Endodermal cell (in vitro differentiated cells): ENCODE data around the gene DNAJC4. TPM values are rescaled to one million over a fixed set of nuclear protein-coding genes. Genes with fewer than 3 reads are reported as not detected.

Source experiments
- DNase-seq: peaks from one replicate; pipeline ENCODE4 v3.0.0-alpha.2; 2017
- H3K27ac ChIP-seq: 2 replicates; pipeline ENCODE4 v1.5.1; 2013; ENCODE audit warnings: mild to moderate bottlenecking, low read depth, low read length, moderate library complexity
- H3K27me3 ChIP-seq: 2 replicates; pipeline ENCODE4 v1.6.1; 2013; ENCODE audit warnings: mild to moderate bottlenecking, low read length, moderate library complexity; ENCODE audit not compliant: insufficient read depth, control insufficient read depth, poor library complexity, severe bottlenecking
- H3K36me3 ChIP-seq: 2 replicates; pipeline ENCODE4 v1.7.0; 2013; ENCODE audit warnings: mild to moderate bottlenecking, low read length, moderate library complexity; ENCODE audit not compliant: control insufficient read depth, insufficient read depth
- H3K4me1 ChIP-seq: one replicate; pipeline ENCODE4 v1.7.0; 2013; ENCODE audit warnings: low read length; ENCODE audit not compliant: control insufficient read depth, insufficient read depth
- H3K4me3 ChIP-seq: 2 replicates; pipeline ENCODE4 v1.5.1; 2013; ENCODE audit warnings: mild to moderate bottlenecking, low read length, moderate library complexity
- H3K9ac ChIP-seq: 2 replicates; pipeline ENCODE4 v1.6.1; 2013; ENCODE audit warnings: mild to moderate bottlenecking, low read length, moderate library complexity; ENCODE audit not compliant: poor library complexity, severe bottlenecking; ENCODE audit errors: extremely low read depth
- H3K9me3 ChIP-seq: 2 replicates; pipeline ENCODE4 v1.6.1; 2013; ENCODE audit warnings: mild to moderate bottlenecking, low read length, moderate library complexity; ENCODE audit not compliant: control insufficient read depth
- H3K27ac Mint-ChIP-seq: 2 replicates; pipeline ENCODE4 v1.8.0; 2020; ENCODE audit warnings: mixed read lengths
- H3K27me3 Mint-ChIP-seq: 2 replicates; pipeline ENCODE4 v1.8.0; 2021; ENCODE audit warnings: mild to moderate bottlenecking, mixed read lengths; ENCODE audit not compliant: insufficient read depth
- H3K36me3 Mint-ChIP-seq: 2 replicates; pipeline ENCODE4 v1.8.0; 2020; ENCODE audit warnings: low read depth, mixed read lengths
- H3K4me1 Mint-ChIP-seq: 2 replicates; pipeline ENCODE4 v1.8.0; 2020; ENCODE audit warnings: mixed read lengths
- H3K4me3 Mint-ChIP-seq: 2 replicates; pipeline ENCODE4 v1.8.0; 2020; ENCODE audit warnings: mild to moderate bottlenecking, moderate library complexity, mixed read lengths
- H3K9me3 Mint-ChIP-seq: 2 replicates; pipeline ENCODE4 v1.8.0; 2020; ENCODE audit warnings: mild to moderate bottlenecking, mixed read lengths
- CTCF ChIP-seq: fragments of 200-600 bp; sonication (generic); conservative IDR thresholded peaks from 2 replicates; pipeline ENCODE4 v1.5.0; 2021; ENCODE audit warnings: antibody characterized with exemption, mild to moderate bottlenecking
- WGBS, 2 experiments: methylation state at CpG; one replicate each; pipeline versions ENCODE4 v1.1.5 to v1.1.7; 2013; ENCODE audit warnings: missing lambda C conversion rate in 2 of 2, mixed read lengths in 1 of 2; ENCODE audit not compliant: insufficient coverage in 1 of 2, insufficient read length in 1 of 2; 5-methylcytosine and 5-hydroxymethylcytosine counted together
- total RNA-seq, 2 donors: library from RNA; stranded (reverse); fragmentation: NEBNext Ultra II Directional in 1 of 2; extraction: Animal tissue kit (Norgen Biotek cat#: 25700) in 1 of 2; gene quantifications; 2 replicates in 1 of 2; 3 replicates in 1 of 2; pipeline ENCODE4 v1.2.1, GENCODE V29; 2021

DNAJC4 gene
- total RNA-seq, 2 donors from 2014 or later, result 20.3 to 22.9 TPM

GRCh38 chr11:64181506-64182411 is 48.6 kb upstream of the DNAJC4 start:
- peak overlapping the region; percentile 72 for H3K27ac Mint-ChIP-seq
- Histone ChIP-seq H3K4me1 (peaks cover 6% of the 10 kb centered on the region), H3K9ac (no peak overlapping the region), H3K9me3 (no peaks in the 10 kb centered on the region), H3K27ac (peak overlapping the region; percentile 30), H3K27me3 (no peaks in the 10 kb centered on the region), H3K4me3 (no peak overlapping the region), H3K36me3 (no peaks in the 10 kb centered on the region)
- peak overlapping the region; percentile 22 for H3K4me3 Mint-ChIP-seq
- H3K9me3 Mint-ChIP-seq, result no peaks in the 10 kb centered on the region
- 61 to 84% methylated on average over 5 to 17 of the region's 17 CpGs for WGBS, 2 experiments
- H3K36me3 Mint-ChIP-seq, result peaks cover 9% of the 10 kb centered on the region
- peaks cover 10% of the 10 kb centered on the region for H3K4me1 Mint-ChIP-seq
- DNase-seq, result peak; percentile 93
- no peak for TF ChIP-seq CTCF
- H3K27me3 Mint-ChIP-seq, result no peaks in the 10 kb centered on the region

GRCh38 chr11:64183890-64184289 is 46.5 kb upstream of the DNAJC4 start:
- Mint-ChIP-seq H3K27me3 (no peaks in the 10 kb centered on the region), H3K27ac (no peak overlapping the region), H3K9me3 (no peaks in the 10 kb centered on the region), H3K4me1 (peaks cover 10% of the 10 kb centered on the region), H3K4me3 (no peak overlapping the region), H3K36me3 (peaks cover 8% of the 10 kb centered on the region)
- H3K4me1 ChIP-seq, result peaks cover 6% of the 10 kb centered on the region
- peaks cover 9% of the 10 kb centered on the region for H3K36me3 ChIP-seq
- WGBS, 2 experiments, result 85 to 93% methylated on average over 7 of the region's 7 CpGs
- no peak for DNase-seq
- H3K9ac ChIP-seq, result no peak overlapping the region
- no peaks in the 10 kb centered on the region for H3K9me3 ChIP-seq
- no peaks in the 10 kb centered on the region for H3K27me3 ChIP-seq
- H3K4me3 ChIP-seq, result peak overlapping the region; percentile 92
- no peak for TF ChIP-seq CTCF
- no peak overlapping the region for H3K27ac ChIP-seq

DNA sequence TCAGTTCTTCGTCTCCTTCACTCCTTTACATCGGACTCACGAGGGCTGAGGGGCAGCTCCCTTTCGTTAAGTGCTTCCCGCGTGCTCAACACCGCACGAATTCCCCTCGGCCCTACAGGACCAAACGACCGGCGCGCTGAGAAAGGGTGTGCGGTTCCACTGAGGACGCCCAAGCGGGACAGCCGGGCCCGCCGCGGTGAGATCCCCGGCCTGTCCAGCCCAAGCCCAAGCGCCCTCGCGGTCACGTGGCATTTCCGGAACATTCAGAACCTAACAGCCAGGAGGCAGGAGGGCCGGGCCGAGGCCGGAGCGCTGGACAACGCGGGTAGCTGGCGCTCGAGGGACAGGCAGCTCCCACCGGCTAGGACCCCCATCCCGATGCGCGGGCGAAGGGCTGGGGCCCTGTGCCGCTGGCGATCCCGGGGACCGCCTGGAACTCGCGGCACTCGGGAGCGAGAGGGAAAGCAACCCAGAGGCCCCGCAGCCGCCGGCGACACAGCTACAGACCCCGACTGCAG is 45.1 kb upstream of the DNAJC4 start:
- TF ChIP-seq CTCF, result peak; percentile 61
- H3K4me1 Mint-ChIP-seq, result peaks cover 10% of the 10 kb centered on the region

More for the DNA sequence above, 45.1 kb upstream of the DNAJC4 start:
- Histone ChIP-seq H3K36me3 (peaks cover 16% of the 10 kb centered on the region), H3K4me3 (peak overlapping the region; percentile 92), H3K4me1 (peaks cover 6% of the 10 kb centered on the region), H3K27ac (peak overlapping the region; percentile 92), H3K9me3 (no peaks in the 10 kb centered on the region), H3K9ac (peak overlapping the region; percentile 81), H3K27me3 (no peaks in the 10 kb centered on the region)
- no peaks in the 10 kb centered on the region for H3K9me3 Mint-ChIP-seq
- H3K27ac Mint-ChIP-seq, result peak overlapping the region; percentile 99
- no peak for DNase-seq
- H3K27me3 Mint-ChIP-seq, result no peaks in the 10 kb centered on the region
- peaks cover 12% of the 10 kb centered on the region for H3K36me3 Mint-ChIP-seq
- no peak overlapping the region for H3K4me3 Mint-ChIP-seq
- WGBS, 2 experiments, result 0 to 1% methylated on average over 31 to 52 of the region's 52 CpGs
